Measurements from ENCODE around the gene MGAT5B. TPM values are rescaled to one million over a fixed set of nuclear protein-coding genes. Genes with fewer than 3 reads are reported as not detected.

The MGAT5B gene
- total and polyA plus RNA-seq, 2 of the 13 experiments (the other 11 are each of a cell fraction or from before 2014, with no cell fraction given): 0.07 to 0.13 TPM

GRCh38 chr17:76865174-76865573 lies 3.0 kb upstream of the MGAT5B start:
- Histone ChIP-seq H3K9me3 (ENCODE audit: low read length) (no peaks in the 10 kb centered on the region), H2AFZ (ENCODE audit: low read length) (no peak overlapping the region), H4K20me1 (ENCODE audit: insufficient read depth, low read length) (peaks cover 1% of the 10 kb centered on the region; the same call in 1 of the 2 replicates), H3K4me2 (ENCODE audit: low read depth, low read length) (no peak overlapping the region), H3K4me3 (replicated peaks in 1 of 3; ENCODE audit: insufficient read depth in 1 of 3, low read depth in 2 of 3, low read length in 3 of 3) (no peak overlapping the region), H3K9ac (ENCODE audit: insufficient read depth, low read depth, low read length) (no peak overlapping the region), H3K36me3 (replicated peaks in 1 of 2; ENCODE audit: control insufficient read depth in 1 of 2, insufficient read depth in 2 of 2, low read length in 2 of 2) (no peaks in the 10 kb centered on the region), H3K27ac (ENCODE audit: extremely low read length, insufficient read depth, low read length) (no peak overlapping the region), H3K4me1 (ENCODE audit: insufficient read depth, low read length) (peaks cover 6% of the 10 kb centered on the region; the same call in 1 of the 2 replicates), H3K27me3 (ENCODE audit: control insufficient read depth in 1 of 2, insufficient read depth in 2 of 2, low read length in 2 of 2) (peaks cover 25 to 79% of the 10 kb centered on the region in 2 experiments), H3K79me2 (ENCODE audit: insufficient read depth, low read length) (no peaks in the 10 kb centered on the region)
- in situ Hi-C loops (cut with HindIII; ENCODE audit: extremely low pct_ligation_motif_present, low pct_unique_long_range_greater_than_20kb) (loop anchor here (25.0 kb wide), 1 partner anchor 372 kb away; no protein-coding TSS in a partner anchor), intact Hi-C loops (cut with micrococcal nuclease; ENCODE audit: unreplicated experiment) (no loop called here)
- POLR2A ChIA-PET: no interaction called here
- CTCF ChIA-PET (ENCODE audit: low intra/inter-chr PET ratio, low total read pairs): no interaction called here
- no TSS peak for BruUV-seq (replicated peaks)
- TF ChIP-seq ZFP36L2 (CRISPR knock-in tag; IDR thresholded peaks at IDR 0.05): no peak
- no peak for TF ChIP-seq ZNF512B (CRISPR knock-in tag; IDR thresholded peaks at IDR 0.05; ENCODE audit: borderline replicate concordance)
- no peak for TF ChIP-seq XBP1 (CRISPR knock-in tag; IDR thresholded peaks at IDR 0.05)
- no peak for TF ChIP-seq ZNF180 (CRISPR knock-in tag; IDR thresholded peaks at IDR 0.05; ENCODE audit: borderline replicate concordance, low read depth)
- no peak for TF ChIP-seq ZNF354B (CRISPR knock-in tag; IDR thresholded peaks at IDR 0.05)
- TF ChIP-seq KMT2B (CRISPR knock-in tag; IDR thresholded peaks at IDR 0.05): no peak
- no peak for TF ChIP-seq ZNF264 (CRISPR knock-in tag; IDR thresholded peaks at IDR 0.05)
- TF ChIP-seq TOE1 (CRISPR knock-in tag; IDR thresholded peaks at IDR 0.05): no peak
- no peak for TF ChIP-seq REXO4 (CRISPR knock-in tag; IDR thresholded peaks at IDR 0.05; ENCODE audit: borderline replicate concordance)
- TF ChIP-seq TAF1 (CRISPR knock-in tag; IDR thresholded peaks at IDR 0.05): no peak
- no peak for TF ChIP-seq ATF7 (IDR thresholded peaks at IDR 0.05)
- TF ChIP-seq ATF7 (CRISPR knock-in tag; IDR thresholded peaks at IDR 0.05): no peak
- TF ChIP-seq ZNF143 (CRISPR knock-in tag; IDR thresholded peaks at IDR 0.05): no peak
- ATAC-seq (no peak), FAIRE-seq (no peak), DNase-seq (ENCODE audit: low spot score) (no peak)
- WGBS (ENCODE audit: low lambda C conversion rate): 48% methylated on average over 10 of the region's 10 CpGs

All from HepG2 (cell line).